ENCODE data around the gene SMAD3. TPM values are rescaled to one million over a fixed set of nuclear protein-coding genes. Genes with fewer than 3 reads are reported as not detected.

SMAD3 gene
- polyA plus RNA-seq, 1 experiment: 59.4 TPM

DNA sequence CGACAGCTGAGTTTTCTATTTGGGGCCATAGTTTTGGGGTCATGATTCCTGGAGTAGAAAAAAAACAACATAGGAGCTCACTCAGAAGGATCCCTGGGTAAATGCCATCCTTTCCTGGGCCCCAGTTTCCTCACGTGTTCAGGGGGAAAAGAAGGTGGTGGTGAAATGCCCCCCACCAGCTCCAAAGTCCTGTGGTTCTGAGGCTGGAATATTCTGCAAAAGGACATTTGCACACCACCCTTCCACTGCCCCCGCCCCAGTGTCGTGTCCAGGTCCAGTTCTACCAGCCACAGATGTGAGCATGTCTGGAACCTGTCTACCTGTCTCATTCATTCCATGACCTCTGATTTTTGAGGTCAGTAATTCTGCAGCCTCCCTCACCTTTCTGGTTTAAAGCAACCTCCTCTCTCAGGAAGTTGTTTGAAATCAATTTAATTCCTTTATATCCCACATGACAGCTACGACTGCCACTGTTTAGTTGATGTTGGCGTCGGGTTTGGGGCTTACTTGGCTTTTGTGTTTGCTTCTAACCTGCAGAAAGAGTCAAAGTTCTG is 82.1 kb downstream of the SMAD3 start:
- no peak for DNase-seq (ENCODE audit: low read depth)
- 0 out of 2 replicates have a peak, but pooled peaks cover 1% of the 10 kb centered on the region for H3K36me3 ChIP-seq (ENCODE audit: control insufficient read depth, insufficient read depth, low read length)
- H3K27me3 ChIP-seq (ENCODE audit: control insufficient read depth, insufficient read depth, low read length): no peaks in the 10 kb centered on the region
- no peak overlapping the region for H3K4me3 ChIP-seq (ENCODE audit: low read depth, low read length)
- CTCF ChIA-PET: interaction anchor here (1.0 to 1.6 kb wide), 4 partner anchors 13 to 156 kb away, joined by 3 to 4 read pairs (median 3); no protein-coding TSS in a partner anchor
- TF ChIP-seq, protein P1, sequence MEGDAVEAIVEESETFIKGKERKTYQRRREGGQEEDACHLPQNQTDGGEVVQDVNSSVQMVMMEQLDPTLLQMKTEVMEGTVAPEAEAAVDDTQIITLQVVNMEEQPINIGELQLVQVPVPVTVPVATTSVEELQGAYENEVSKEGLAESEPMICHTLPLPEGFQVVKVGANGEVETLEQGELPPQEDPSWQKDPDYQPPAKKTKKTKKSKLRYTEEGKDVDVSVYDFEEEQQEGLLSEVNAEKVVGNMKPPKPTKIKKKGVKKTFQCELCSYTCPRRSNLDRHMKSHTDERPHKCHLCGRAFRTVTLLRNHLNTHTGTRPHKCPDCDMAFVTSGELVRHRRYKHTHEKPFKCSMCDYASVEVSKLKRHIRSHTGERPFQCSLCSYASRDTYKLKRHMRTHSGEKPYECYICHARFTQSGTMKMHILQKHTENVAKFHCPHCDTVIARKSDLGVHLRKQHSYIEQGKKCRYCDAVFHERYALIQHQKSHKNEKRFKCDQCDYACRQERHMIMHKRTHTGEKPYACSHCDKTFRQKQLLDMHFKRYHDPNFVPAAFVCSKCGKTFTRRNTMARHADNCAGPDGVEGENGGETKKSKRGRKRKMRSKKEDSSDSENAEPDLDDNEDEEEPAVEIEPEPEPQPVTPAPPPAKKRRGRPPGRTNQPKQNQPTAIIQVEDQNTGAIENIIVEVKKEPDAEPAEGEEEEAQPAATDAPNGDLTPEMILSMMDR (IDR thresholded peaks at IDR 0.05; ENCODE audit: insufficient read depth, low read depth, low read length): no peak
- POLR2A ChIA-PET: no interaction called here

DNA sequence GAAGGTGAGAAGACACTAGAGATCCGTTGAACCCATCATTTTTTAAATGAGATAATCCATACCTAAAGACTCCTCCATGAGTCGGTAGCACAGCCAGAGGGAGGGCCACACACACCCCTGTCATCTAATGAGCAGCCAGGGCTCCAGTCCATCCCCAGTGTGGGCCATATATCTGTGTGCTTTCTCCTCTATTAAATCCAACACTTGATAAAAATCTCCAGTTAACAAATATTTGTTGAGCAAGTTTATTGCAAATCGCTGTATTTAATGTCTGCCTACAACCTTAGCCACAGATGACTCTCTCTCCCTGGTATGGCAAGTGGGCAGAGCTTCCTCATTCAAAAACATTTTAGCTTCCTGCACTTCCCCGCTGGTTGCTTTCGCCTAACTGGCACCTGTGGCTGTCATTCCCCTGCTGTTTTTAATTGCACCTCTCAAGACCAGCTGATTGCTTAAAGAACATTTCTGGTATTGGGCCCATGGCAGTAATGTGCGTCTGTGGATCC is 82.8 kb downstream of the SMAD3 start:
- TF ChIP-seq, protein P1 (IDR thresholded peaks at IDR 0.05; ENCODE audit: insufficient read depth, low read depth, low read length): no peak
- Histone ChIP-seq H3K4me3 (ENCODE audit: low read depth, low read length) (no peak overlapping the region), H3K27me3 (ENCODE audit: control insufficient read depth, insufficient read depth, low read length) (no peaks in the 10 kb centered on the region), H3K36me3 (ENCODE audit: control insufficient read depth, insufficient read depth, low read length) (0 out of 2 replicates have a peak, but pooled peaks cover 1% of the 10 kb centered on the region)
- POLR2A ChIA-PET: no interaction called here
- CTCF ChIA-PET: interaction anchor here (0.7 to 1.8 kb wide), 3 partner anchors 13 to 68 kb away, joined by 3 to 4 read pairs (median 3); no protein-coding TSS in a partner anchor
- peak; percentile 73 for DNase-seq (ENCODE audit: low read depth)

DNA sequence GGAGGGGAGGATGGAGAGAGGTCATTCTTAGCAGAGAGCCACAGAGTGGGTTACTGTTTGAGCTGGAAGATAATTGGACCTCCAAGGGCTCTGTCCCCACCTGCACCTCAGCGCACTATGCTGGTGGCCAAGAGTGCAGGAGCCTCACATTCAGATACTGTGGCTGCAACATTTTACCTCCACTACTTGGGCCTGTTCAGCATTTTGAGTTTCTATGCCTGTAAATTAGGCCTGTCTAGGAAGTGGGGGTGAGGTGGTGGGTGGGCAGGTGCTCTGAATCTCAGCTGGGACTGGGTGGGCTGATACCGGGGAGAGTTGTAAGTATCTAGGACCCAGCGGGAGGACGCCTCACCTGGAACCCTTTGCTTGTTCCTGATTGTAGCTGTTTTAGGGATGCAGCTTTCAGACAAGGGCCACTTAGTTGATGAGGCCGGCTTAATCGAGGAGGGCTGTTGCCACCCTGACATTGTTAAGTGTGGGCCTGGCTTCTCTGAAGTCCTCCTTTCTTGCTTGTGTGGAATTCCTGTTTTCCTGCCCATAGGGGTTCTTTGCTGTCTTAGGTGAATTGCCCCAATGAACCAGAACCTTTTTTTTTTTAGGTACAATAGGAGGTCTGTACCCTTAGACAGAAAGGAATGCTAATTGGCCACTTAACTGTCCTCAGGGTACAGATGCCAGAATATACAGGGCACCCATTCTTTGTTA is 83.8 kb downstream of the SMAD3 start:
- no peak overlapping the region for H3K4me3 ChIP-seq (ENCODE audit: low read depth, low read length)
- H3K27me3 ChIP-seq (ENCODE audit: control insufficient read depth, insufficient read depth, low read length): no peaks in the 10 kb centered on the region
- ChIA-PET POLR2A (no interaction called here), CTCF (interaction anchor here (0.7 to 1.8 kb wide), 3 partner anchors 14 to 203 kb away, joined by 3 to 4 read pairs (median 3); no protein-coding TSS in a partner anchor)
- TF ChIP-seq, protein P1 (IDR thresholded peaks at IDR 0.05; ENCODE audit: insufficient read depth, low read depth, low read length): no peak
- DNase-seq (ENCODE audit: low read depth): no peak
- H3K36me3 ChIP-seq (ENCODE audit: control insufficient read depth, insufficient read depth, low read length): 0 out of 2 replicates have a peak, but pooled peaks cover 1% of the 10 kb centered on the region

DNA sequence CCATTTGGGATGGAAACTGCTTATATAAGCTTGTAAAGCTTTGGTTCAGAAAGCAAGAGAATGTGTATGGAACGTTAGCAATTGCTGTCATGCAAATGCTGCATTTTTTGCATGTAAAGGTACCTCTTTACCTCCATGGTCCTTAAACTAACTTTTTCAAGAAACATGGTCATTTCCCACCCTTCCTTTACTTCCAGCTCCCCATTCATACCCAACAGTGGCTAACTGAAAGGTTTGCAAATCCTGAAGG is 84.3 kb downstream of the SMAD3 start:
- ChIA-PET CTCF (interaction anchor here (1.8 kb wide), 1 partner anchor 15 kb away, joined by 4 read pairs; no protein-coding TSS in a partner anchor), POLR2A (no interaction called here)
- Histone ChIP-seq H3K27me3 (ENCODE audit: control insufficient read depth, insufficient read depth, low read length) (no peaks in the 10 kb centered on the region), H3K4me3 (ENCODE audit: low read depth, low read length) (no peak overlapping the region), H3K36me3 (ENCODE audit: control insufficient read depth, insufficient read depth, low read length) (0 out of 2 replicates have a peak, but pooled peaks cover 1% of the 10 kb centered on the region)
- TF ChIP-seq, protein P1 (IDR thresholded peaks at IDR 0.05; ENCODE audit: insufficient read depth, low read depth, low read length): no peak
- DNase-seq (ENCODE audit: low read depth): no peak

All from BJ (cell line).